Lower lobe of right lung (tissue), 2 donors: Measurements from ENCODE around the gene TMEM131L. TPM values are rescaled to one million over a fixed set of nuclear protein-coding genes. Genes with fewer than 3 reads are reported as not detected.

Source experiments
- ATAC-seq, 2 donors: fragments of 200-7000 bp; cut with Tn5 transposase; one replicate each; pipeline ENCODE4 v1.9.1; 2020 to 2022; ENCODE audit warnings: mild to moderate bottlenecking in 2 of 2, moderate library complexity in 2 of 2
- DNase-seq: peaks from one replicate; pipeline ENCODE4 v3.0.0-alpha.2; 2020
- H3K27ac ChIP-seq: fragments of 200-600 bp; one replicate; pipeline ENCODE4 v1.8.0; 2022
- H3K27me3 ChIP-seq: fragments of 200-600 bp; one replicate; pipeline ENCODE4 v1.8.0; 2022; ENCODE audit warnings: low read depth
- H3K36me3 ChIP-seq: fragments of 200-600 bp; one replicate; pipeline ENCODE4 v1.8.0; 2022; ENCODE audit warnings: mild to moderate bottlenecking
- H3K4me1 ChIP-seq: fragments of 200-600 bp; one replicate; pipeline ENCODE4 v1.8.0; 2022
- H3K4me3 ChIP-seq: fragments of 200-600 bp; one replicate; pipeline ENCODE4 v1.8.0; 2022; ENCODE audit warnings: mild to moderate bottlenecking
- H3K9me3 ChIP-seq: fragments of 200-600 bp; one replicate; pipeline ENCODE4 v1.8.0; 2022
- intact Hi-C: fragments of 100-400 bp; cut with DNase I; formaldehyde crosslinking; loops from one replicate; pipeline ENCODE4 v1.11.0; 2022
- total RNA-seq: library from RNA; stranded (reverse); fragmentation: NEBNext Ultra II Directional; extraction: Animal tissue kit (Norgen Biotek cat#: 25700); gene quantifications from one replicate; pipeline ENCODE4 v1.2.1, GENCODE V29; 2021
- TF ChIP-seq, protein P1 (sequence below): fragments of 200-600 bp; IDR thresholded peaks from one replicate; pipeline ENCODE4 v1.8.0; 2022; ENCODE audit warnings: antibody characterized with exemption, mild to moderate bottlenecking
- donor health status: DM: no; HTN: yes; CAD: no; lungs with severe emphysema.

TMEM131L gene
- total RNA-seq, 1 donor from 2014 or later, result 21.7 TPM

DNA sequence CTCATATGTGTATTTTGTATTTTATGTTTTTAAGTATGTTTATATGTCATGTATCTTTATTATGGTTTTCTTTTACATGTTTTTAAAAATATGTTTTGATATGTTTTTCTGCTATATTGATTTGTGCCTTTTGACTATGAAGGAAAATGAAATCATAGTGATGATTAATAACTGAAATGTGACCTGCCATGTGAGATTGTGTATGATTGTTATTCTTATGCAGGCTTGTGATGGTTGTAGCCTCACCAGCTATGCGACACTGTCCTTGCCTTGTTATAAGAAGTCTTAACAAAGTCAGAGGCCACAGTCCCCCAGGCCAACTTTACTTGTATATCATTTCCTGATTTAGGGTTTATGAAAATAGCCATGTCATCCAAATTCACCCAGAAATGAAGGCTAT is 83.2 kb downstream of the TMEM131L start:
- H3K27me3 ChIP-seq, result no peaks in the 10 kb centered on the region
- peaks cover 5% of the 10 kb centered on the region for H3K4me1 ChIP-seq
- DNase-seq, result no peak
- intact Hi-C loops, result no loop called here
- TF ChIP-seq, protein P1, sequence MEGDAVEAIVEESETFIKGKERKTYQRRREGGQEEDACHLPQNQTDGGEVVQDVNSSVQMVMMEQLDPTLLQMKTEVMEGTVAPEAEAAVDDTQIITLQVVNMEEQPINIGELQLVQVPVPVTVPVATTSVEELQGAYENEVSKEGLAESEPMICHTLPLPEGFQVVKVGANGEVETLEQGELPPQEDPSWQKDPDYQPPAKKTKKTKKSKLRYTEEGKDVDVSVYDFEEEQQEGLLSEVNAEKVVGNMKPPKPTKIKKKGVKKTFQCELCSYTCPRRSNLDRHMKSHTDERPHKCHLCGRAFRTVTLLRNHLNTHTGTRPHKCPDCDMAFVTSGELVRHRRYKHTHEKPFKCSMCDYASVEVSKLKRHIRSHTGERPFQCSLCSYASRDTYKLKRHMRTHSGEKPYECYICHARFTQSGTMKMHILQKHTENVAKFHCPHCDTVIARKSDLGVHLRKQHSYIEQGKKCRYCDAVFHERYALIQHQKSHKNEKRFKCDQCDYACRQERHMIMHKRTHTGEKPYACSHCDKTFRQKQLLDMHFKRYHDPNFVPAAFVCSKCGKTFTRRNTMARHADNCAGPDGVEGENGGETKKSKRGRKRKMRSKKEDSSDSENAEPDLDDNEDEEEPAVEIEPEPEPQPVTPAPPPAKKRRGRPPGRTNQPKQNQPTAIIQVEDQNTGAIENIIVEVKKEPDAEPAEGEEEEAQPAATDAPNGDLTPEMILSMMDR, result no peak
- no peak overlapping the region for H3K4me3 ChIP-seq
- no peaks in the 10 kb centered on the region for H3K9me3 ChIP-seq
- no peak overlapping the region for H3K27ac ChIP-seq
- ATAC-seq, result no peak
- no peaks in the 10 kb centered on the region for H3K36me3 ChIP-seq

- intact Hi-C loops, result no loop called here
- TF ChIP-seq, protein P1, result no peak
- H3K4me1 ChIP-seq, result peaks cover 15% of the 10 kb centered on the region
- H3K27me3 ChIP-seq, result no peaks in the 10 kb centered on the region
- H3K36me3 ChIP-seq, result peaks cover 9% of the 10 kb centered on the region
- H3K27ac ChIP-seq, result no peak overlapping the region
- no peak overlapping the region for H3K4me3 ChIP-seq
- no peaks in the 10 kb centered on the region for H3K9me3 ChIP-seq
- DNase-seq (no peak), ATAC-seq (no peak)
Observed at GRCh38 chr4:153553155-153553818, 87.1 kb downstream of the TMEM131L start.

- intact Hi-C loops, result no loop called here
- no peak for DNase-seq
- Histone ChIP-seq H3K4me1 (peaks cover 15% of the 10 kb centered on the region), H3K27me3 (no peaks in the 10 kb centered on the region), H3K27ac (no peak overlapping the region), H3K9me3 (no peaks in the 10 kb centered on the region), H3K4me3 (no peak overlapping the region), H3K36me3 (peaks cover 9% of the 10 kb centered on the region)
- no peak for ATAC-seq
- TF ChIP-seq, protein P1, result no peak
Observed at GRCh38 chr4:153553819-153554170, 87.6 kb downstream of the TMEM131L start.

DNA sequence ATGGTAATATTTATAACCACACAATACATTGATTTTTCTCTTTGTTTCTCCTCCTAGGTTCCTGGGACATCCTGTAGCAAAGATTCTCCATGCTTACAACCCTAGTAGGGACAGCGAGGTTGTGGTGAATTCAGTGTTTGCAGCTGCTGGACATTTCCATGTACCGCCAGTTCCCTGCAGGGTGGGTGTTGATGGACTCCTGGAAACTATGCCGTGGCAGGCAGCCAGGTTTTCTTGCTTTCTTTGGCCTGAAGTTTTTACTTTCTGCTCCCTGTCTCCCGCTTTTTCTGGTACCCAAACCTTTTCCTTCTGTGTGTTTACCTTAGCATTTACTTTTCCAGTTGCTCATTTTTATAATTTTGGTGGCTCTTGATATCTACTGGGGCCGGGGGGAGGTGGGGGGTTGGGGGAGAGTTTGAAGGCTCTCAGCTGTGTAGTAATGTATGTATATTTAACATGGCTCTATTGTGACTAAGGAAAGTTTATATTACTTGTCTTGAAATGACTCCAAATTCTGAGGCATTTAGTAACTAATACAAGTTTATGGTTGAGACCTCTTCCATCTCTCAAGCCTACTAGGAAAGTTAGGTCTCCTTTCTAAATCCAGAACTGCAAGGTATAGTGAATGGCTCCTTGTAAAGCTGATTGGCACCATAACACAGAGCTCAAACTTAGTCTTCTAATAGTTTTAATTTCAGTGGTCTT is 89.7 kb downstream of the TMEM131L start:
- intact Hi-C loops, result no loop called here
- ATAC-seq (peak in 1 of 2 donors; percentile 49), DNase-seq (no peak)

GRCh38 chr4:153556435-153556815 is 90.3 kb downstream of the TMEM131L start:
- TF ChIP-seq, protein P1, result no peak
- DNase-seq (no peak), ATAC-seq (no peak)
- Histone ChIP-seq H3K4me1 (peaks cover 15% of the 10 kb centered on the region), H3K4me3 (no peak overlapping the region), H3K9me3 (no peaks in the 10 kb centered on the region), H3K27ac (no peak overlapping the region), H3K36me3 (peaks cover 9% of the 10 kb centered on the region), H3K27me3 (no peaks in the 10 kb centered on the region)
- intact Hi-C loops, result no loop called here

More for the DNA sequence above, 89.7 kb downstream of the TMEM131L start:
- Histone ChIP-seq H3K4me3 (no peak overlapping the region), H3K9me3 (no peaks in the 10 kb centered on the region), H3K27me3 (no peaks in the 10 kb centered on the region), H3K27ac (no peak overlapping the region), H3K36me3 (peaks cover 9% of the 10 kb centered on the region), H3K4me1 (peaks cover 15% of the 10 kb centered on the region)
- TF ChIP-seq, protein P1, result no peak
